SK-N-MC (cell line): ENCODE data around the gene AUTS2.

Source experiments
- EZH2 ChIP-seq: fragments of 200-600 bp; sonication (generic); IDR thresholded peaks from one replicate; pipeline ENCODE4 v1.6.1; 2017; ENCODE audit warnings: antibody characterized with exemption
- POLR2AphosphoS5 ChIP-seq: IDR thresholded peaks from 2 replicates; pipeline ENCODE4 v1.6.1; 2012; ENCODE audit warnings: mild to moderate bottlenecking, low read depth, low read length, borderline replicate concordance

GRCh38 chr7:69747144-69747543 is 148.9 kb downstream of the AUTS2 start:
- TF ChIP-seq EZH2 = no peak
- no peak for TF ChIP-seq POLR2AphosphoS5
